HEK293T (cell line): ENCODE results near the gene CAPN9.

ENCODE experiments used
- CTCF ChIA-PET: fragments of 350-600 bp; formaldehyde crosslinking; extraction: SDS; loops from one replicate; lab custom pipeline; 2021; ENCODE audit warnings: antibody characterized with exemption, inconsistent platforms; lab: Yijun Ruan, JAX
- POLR2A ChIA-PET: fragments of 350-600 bp; formaldehyde crosslinking; extraction: SDS; loops from one replicate; lab custom pipeline; 2020; ENCODE audit warnings: antibody characterized with exemption, inconsistent platforms; lab: Yijun Ruan, JAX
- DNase-seq: peaks from one replicate; pipeline ENCODE4 v3.0.0; 2012; ENCODE audit warnings: mixed read lengths; ENCODE audit errors: extremely low spot score
- ARNT ChIP-seq: fragments of 450-650 bp; IDR thresholded peaks from 2 replicates; pipeline ENCODE4 v1.6.1; 2017; ENCODE audit warnings: mild to moderate bottlenecking
- BHLHE40 ChIP-seq: fragments of 450-650 bp; IDR thresholded peaks from 2 replicates; pipeline ENCODE4 v1.6.1; 2016; ENCODE audit warnings: mild to moderate bottlenecking, moderate library complexity, borderline replicate concordance
- CTBP1 ChIP-seq: fragments of 450-650 bp; IDR thresholded peaks from 2 replicates; pipeline ENCODE4 v1.6.1; 2016; ENCODE audit warnings: borderline replicate concordance
- ELF4 ChIP-seq: fragments of 450-650 bp; IDR thresholded peaks from 2 replicates; pipeline ENCODE4 v1.6.1; 2017; ENCODE audit warnings: antibody characterized with exemption
- FOXA1 ChIP-seq: fragments of 450-650 bp; IDR thresholded peaks from 2 replicates; pipeline ENCODE4 v1.6.1; 2016; ENCODE audit warnings: mild to moderate bottlenecking
- FOXK2 ChIP-seq: fragments of 450-650 bp; IDR thresholded peaks from 2 replicates; pipeline ENCODE4 v1.6.1; 2016; ENCODE audit warnings: mild to moderate bottlenecking
- FOXM1 ChIP-seq: fragments of 450-650 bp; IDR thresholded peaks from 2 replicates; pipeline ENCODE4 v1.6.1; 2017; ENCODE audit warnings: mild to moderate bottlenecking, borderline replicate concordance
- HDGF ChIP-seq: fragments of 450-650 bp; IDR thresholded peaks from 2 replicates; pipeline ENCODE4 v1.6.1; 2017; ENCODE audit warnings: antibody characterized with exemption, borderline replicate concordance
- L3MBTL2 ChIP-seq: fragments of 450-650 bp; conservative IDR thresholded peaks from 2 replicates; pipeline ENCODE4 v1.6.1; 2016; ENCODE audit warnings: mild to moderate bottlenecking
- LEF1 ChIP-seq: fragments of 450-650 bp; IDR thresholded peaks from 2 replicates; pipeline ENCODE4 v1.6.1; 2017; ENCODE audit warnings: mild to moderate bottlenecking, borderline replicate concordance
- NFRKB ChIP-seq: fragments of 450-650 bp; IDR thresholded peaks from 2 replicates; pipeline ENCODE4 v1.6.1; 2016; ENCODE audit warnings: mild to moderate bottlenecking, moderate library complexity
- PKNOX1 ChIP-seq: fragments of 450-650 bp; IDR thresholded peaks from 2 replicates; pipeline ENCODE4 v1.6.1; 2016
- SP1 ChIP-seq: fragments of 450-650 bp; IDR thresholded peaks from 2 replicates; pipeline ENCODE4 v1.6.1; 2017
- SUZ12 ChIP-seq: fragments of 450-650 bp; IDR thresholded peaks from 2 replicates; pipeline ENCODE4 v1.6.1; 2016; ENCODE audit warnings: mild to moderate bottlenecking
- TARDBP ChIP-seq: fragments of 450-650 bp; IDR thresholded peaks from 2 replicates; pipeline ENCODE4 v1.6.1; 2016
- ZNF384 ChIP-seq: fragments of 450-650 bp; IDR thresholded peaks from 2 replicates; pipeline ENCODE4 v1.6.1; 2016

CAPN9 gene

DNA sequence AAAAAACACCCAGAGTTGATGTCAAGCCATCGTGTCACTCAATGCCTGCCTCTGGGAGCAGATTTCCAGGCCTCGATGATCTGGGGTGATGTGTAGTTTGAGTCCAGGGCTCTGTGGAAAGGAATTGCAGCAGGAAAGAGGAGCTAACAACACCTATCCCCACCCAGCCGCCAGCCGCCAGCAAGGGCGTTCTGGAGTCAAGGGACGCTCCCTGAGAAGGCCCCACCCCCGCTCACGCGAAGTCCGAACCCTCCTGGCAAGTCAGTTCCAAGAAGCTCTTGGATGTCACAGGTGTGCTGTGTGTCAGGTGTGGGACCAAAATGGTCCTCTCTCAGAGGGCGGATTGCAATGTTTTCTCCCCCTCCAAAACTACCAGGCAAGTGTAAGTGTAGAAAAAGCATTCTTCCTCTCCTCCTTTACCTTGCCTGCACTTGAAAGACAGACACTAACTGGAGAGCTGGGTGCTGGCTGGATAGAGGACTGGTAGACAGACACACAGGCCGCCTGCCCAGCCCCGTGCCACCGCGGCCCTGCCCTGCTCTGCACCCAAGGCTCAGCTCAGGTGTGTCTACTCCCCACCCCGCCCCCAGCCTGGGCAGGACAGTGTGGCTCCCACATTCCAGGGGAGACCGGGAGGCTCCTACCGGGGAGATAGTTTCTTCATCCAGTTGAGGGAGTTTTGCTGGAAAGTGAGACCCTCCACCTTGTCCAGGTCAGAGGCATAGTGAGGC, 41.7 kb upstream of the CAPN9 start:
- no peak for TF ChIP-seq BHLHE40
- no peak for TF ChIP-seq TARDBP
- no peak for TF ChIP-seq LEF1
- TF ChIP-seq ELF4: no peak
- TF ChIP-seq SUZ12: no peak
- TF ChIP-seq FOXA1: no peak
- TF ChIP-seq PKNOX1: no peak
- no peak for TF ChIP-seq L3MBTL2
- TF ChIP-seq ARNT: no peak
- TF ChIP-seq ZNF384: no peak
- no peak for TF ChIP-seq SP1
- ChIA-PET CTCF (no interaction called here), POLR2A (no interaction called here)
- DNase-seq: no peak

DNA sequence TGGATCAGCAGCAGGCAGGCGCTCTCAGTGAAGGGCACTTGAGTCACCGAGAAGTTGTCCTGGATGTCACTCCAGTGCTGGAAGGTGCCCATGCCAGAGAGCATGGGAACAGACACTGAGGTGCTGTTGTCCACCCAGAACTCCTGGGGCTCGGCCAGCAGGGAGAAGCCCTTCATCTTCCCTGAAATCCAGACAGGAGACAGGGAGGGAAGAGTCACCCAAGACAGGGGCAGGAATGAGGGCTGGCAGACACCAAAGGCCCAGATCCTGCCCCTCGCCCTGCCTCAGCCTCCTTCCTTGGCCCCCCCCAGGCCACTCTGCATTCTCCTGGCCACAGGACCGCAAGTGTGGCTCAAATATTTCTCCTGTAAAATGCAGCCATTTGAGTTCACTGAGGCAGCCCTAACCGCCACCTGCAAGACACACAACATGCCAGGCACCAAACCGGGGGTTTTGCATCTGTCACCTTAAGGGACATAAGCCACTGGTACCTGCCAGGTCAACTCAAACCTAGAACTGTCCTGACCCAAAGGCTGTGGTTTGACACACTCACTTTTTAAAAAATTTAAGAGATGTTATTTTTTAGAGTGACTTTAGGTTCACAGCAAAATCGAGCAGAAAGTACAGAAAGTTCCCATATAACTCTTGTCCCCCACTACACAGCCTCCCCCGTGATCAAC, 41.0 kb upstream of the CAPN9 start:
- ChIA-PET POLR2A (no interaction called here), CTCF (no interaction called here)
- no peak for TF ChIP-seq FOXA1
- no peak for TF ChIP-seq FOXM1
- no peak for TF ChIP-seq L3MBTL2
- no peak for TF ChIP-seq FOXK2
- TF ChIP-seq CTBP1: no peak
- TF ChIP-seq PKNOX1: no peak
- TF ChIP-seq BHLHE40: no peak
- no peak for TF ChIP-seq TARDBP
- TF ChIP-seq ZNF384: no peak
- DNase-seq: no peak

DNA sequence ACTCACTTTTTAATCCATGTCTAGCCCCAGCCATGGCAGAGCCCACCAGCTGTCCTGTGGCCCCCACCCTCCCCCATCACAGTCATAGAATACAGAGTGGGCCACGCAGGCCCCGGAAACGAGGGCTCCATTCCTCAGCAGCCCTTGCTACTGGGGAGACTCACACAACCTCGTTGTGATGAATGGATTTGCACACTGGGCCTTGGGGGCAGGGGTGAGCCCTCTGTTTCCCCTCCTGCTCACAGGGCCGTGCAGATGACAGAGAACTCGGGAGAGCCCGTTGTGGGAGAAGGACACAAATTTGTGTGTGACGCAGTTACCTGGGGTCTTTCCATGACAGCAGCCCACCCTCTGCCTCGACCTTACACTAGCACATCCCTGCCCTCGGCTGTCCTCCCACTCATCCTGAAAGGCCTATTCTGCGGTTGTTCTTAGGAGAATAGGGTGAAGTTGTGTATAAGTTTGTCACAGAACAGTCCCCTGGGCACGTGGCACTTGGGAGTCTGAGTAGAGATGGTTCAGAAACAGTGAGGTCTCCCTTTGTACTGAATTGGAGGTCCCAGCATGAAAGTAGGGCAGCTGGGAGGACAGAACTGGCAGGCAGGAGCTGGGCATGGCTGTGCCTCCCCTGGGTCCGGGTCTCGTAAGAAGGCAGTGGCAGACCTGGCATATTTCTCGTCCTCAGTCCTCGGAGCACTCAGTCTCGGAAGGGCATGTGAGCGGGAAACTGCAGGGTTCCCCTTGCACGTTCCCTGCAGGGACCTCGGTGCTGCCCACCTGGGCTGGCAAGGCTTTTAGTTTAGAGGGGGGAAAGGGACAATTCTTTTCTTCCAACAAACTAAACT, 40.1 kb upstream of the CAPN9 start:
- CTCF ChIA-PET: interaction anchor here (0.6 kb wide), 1 partner anchor 66 kb away, joined by 4 read pairs; no protein-coding TSS in a partner anchor
- POLR2A ChIA-PET: no interaction called here
- TF ChIP-seq CTBP1: no peak
- no peak for DNase-seq

DNA sequence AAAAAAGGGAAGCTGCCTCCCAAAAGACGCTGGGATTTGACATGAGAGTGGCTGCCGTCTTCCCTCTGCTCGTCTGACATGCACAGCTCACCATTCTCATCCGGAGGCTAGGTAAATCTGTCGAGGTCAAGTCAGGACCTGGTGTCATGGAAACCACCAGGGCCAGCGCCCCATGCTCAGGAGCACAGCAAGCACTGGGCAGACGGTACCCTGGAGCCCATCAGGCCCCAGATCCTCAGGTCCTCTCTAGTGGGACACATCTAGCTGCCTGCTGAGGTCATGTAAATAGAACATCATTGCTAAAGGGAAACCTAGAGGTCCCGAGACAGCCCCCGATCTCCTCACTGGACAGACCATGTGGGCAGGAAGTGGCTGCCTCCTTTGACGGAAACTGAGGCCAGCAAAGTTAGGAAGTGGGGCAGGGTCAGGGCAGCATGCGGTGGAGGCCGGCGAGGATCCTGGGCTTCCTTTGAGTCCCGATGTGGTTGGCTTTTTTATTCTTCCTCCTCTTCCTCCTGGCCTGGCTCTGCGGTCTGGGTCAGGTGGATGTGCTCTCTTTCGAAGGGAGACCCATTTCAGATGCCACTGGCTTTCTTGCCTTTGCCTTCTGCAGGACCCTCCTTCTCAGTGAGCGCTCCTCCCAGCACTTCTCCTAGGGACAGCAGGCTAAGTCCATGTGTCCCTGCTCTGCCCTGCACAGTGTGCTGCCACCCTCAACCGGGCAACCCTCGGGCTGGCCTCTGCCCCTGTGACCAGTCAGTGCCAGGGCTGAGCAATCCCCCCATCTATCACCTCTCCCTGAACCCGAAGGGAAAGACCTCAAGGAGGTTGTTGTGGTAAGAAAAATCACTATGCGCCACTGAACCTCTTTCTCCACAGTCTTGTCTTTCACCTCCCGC, 39.2 kb upstream of the CAPN9 start:
- TF ChIP-seq FOXA1 (no peak), NFRKB (no peak), L3MBTL2 (no peak), ARNT (no peak), FOXK2 (no peak), SP1 (no peak), LEF1 (no peak), ELF4 (no peak), SUZ12 (no peak), BHLHE40 (no peak), FOXM1 (no peak), HDGF (no peak), PKNOX1 (no peak)
- ChIA-PET CTCF (no interaction called here), POLR2A (no interaction called here)
- no peak for DNase-seq

GRCh38 chr1:230708631-230709580, 38.3 kb upstream of the CAPN9 start:
- DNase-seq: no peak
- ChIA-PET POLR2A (no interaction called here), CTCF (no interaction called here)
- TF ChIP-seq PKNOX1: no peak
- no peak for TF ChIP-seq FOXM1
- no peak for TF ChIP-seq ELF4
- TF ChIP-seq CTBP1: no peak
- no peak for TF ChIP-seq LEF1
- no peak for TF ChIP-seq NFRKB
- no peak for TF ChIP-seq HDGF
- no peak for TF ChIP-seq FOXA1
- TF ChIP-seq SP1: no peak
- TF ChIP-seq ARNT: no peak
- TF ChIP-seq TARDBP: no peak
- no peak for TF ChIP-seq L3MBTL2
- TF ChIP-seq BHLHE40: no peak
- no peak for TF ChIP-seq FOXK2
